GM23338 (cell line): ENCODE results near the gene NPAS2. TPM values are rescaled to one million over a fixed set of nuclear protein-coding genes. Genes with fewer than 3 reads are reported as not detected.

Source experiments
- ATAC-seq: fragments of 200-7000 bp; cut with Tn5 transposase; 3 replicates; pipeline ENCODE4 v1.9.1; 2020
- DNase-seq: peaks from one replicate; pipeline ENCODE4 v3.0.0-alpha.2; 2015; ENCODE audit warnings: low spot score
- H2AFZ ChIP-seq: fragments of 200-600 bp; sonication (generic); 2 replicates; pipeline ENCODE4 v1.8.0; 2016; ENCODE audit warnings: antibody characterized with exemption, mild to moderate bottlenecking, moderate library complexity
- H3F3A ChIP-seq: fragments of 200-600 bp; sonication (generic); replicated peaks from 2 replicates; pipeline ENCODE4 v1.8.0; 2017; ENCODE audit warnings: antibody characterized with exemption, mixed run types, low read depth
- H3K27ac ChIP-seq: fragments of 200-600 bp; sonication (generic); 2 replicates; pipeline ENCODE4 v1.6.1; 2016; ENCODE audit warnings: low read depth
- H3K27me3 ChIP-seq: fragments of 200-600 bp; sonication (generic); 2 replicates; pipeline ENCODE4 v1.8.0; 2016; ENCODE audit warnings: mild to moderate bottlenecking, mixed run types, moderate library complexity; ENCODE audit not compliant: insufficient read depth
- H3K36me3 ChIP-seq: fragments of 200-600 bp; sonication (generic); 2 replicates; pipeline ENCODE4 v1.8.0; 2016; ENCODE audit warnings: mild to moderate bottlenecking; ENCODE audit not compliant: insufficient read depth
- H3K4me1 ChIP-seq: fragments of 200-600 bp; sonication (generic); 2 replicates; pipeline ENCODE4 v1.8.0; 2016; ENCODE audit warnings: mild to moderate bottlenecking, moderate library complexity; ENCODE audit not compliant: insufficient read depth
- H3K4me2 ChIP-seq: fragments of 200-600 bp; sonication (generic); 2 replicates; pipeline ENCODE4 v1.7.1; 2017; ENCODE audit warnings: mixed run types
- H3K4me3 ChIP-seq: fragments of 200-600 bp; sonication (generic); 2 replicates; pipeline ENCODE4 v1.6.1; 2016; ENCODE audit warnings: mixed run types
- H3K79me2 ChIP-seq: fragments of 200-600 bp; sonication (generic); replicated peaks from 2 replicates; pipeline ENCODE4 v1.8.0; 2017; ENCODE audit warnings: mild to moderate bottlenecking; ENCODE audit not compliant: insufficient read depth
- H3K9me2 ChIP-seq: fragments of 200-600 bp; sonication (generic); 2 replicates; pipeline ENCODE4 v1.8.0; 2017; ENCODE audit not compliant: insufficient read depth
- H4K20me1 ChIP-seq: fragments of 200-600 bp; sonication (generic); replicated peaks from 2 replicates; pipeline ENCODE4 v1.8.0; 2017; ENCODE audit warnings: mild to moderate bottlenecking; ENCODE audit not compliant: insufficient read depth
- H3K27ac Mint-ChIP-seq: 2 replicates; pipeline ENCODE4 v1.8.0; 2020; ENCODE audit warnings: inconsistent platforms, mild to moderate bottlenecking, moderate library complexity, mixed read lengths
- H3K27me3 Mint-ChIP-seq: 3 replicates; pipeline ENCODE4 v1.8.0; 2022; ENCODE audit warnings: low read depth, mild to moderate bottlenecking, moderate library complexity, mixed read lengths, inconsistent platforms; ENCODE audit not compliant: insufficient read depth, poor library complexity
- H3K36me3 Mint-ChIP-seq: 3 replicates; pipeline ENCODE4 v1.8.0; 2021; ENCODE audit warnings: low read depth, mild to moderate bottlenecking, inconsistent platforms, moderate library complexity, mixed read lengths
- H3K4me1 Mint-ChIP-seq: 3 replicates; pipeline ENCODE4 v1.8.0; 2020; ENCODE audit warnings: mild to moderate bottlenecking, inconsistent platforms, mixed read lengths
- H3K4me3 Mint-ChIP-seq: 3 replicates; pipeline ENCODE4 v1.8.0; 2021; ENCODE audit warnings: moderate library complexity, mild to moderate bottlenecking, inconsistent platforms, mixed read lengths
- H3K9me3 Mint-ChIP-seq: 3 replicates; pipeline ENCODE4 v1.8.0; 2020; ENCODE audit warnings: moderate library complexity, mild to moderate bottlenecking, inconsistent platforms, mixed read lengths
- ETS1 ChIP-seq: IDR thresholded peaks from 2 replicates; pipeline ENCODE4 v1.6.1; 2016; ENCODE audit warnings: antibody characterized with exemption
- JUNB ChIP-seq: IDR thresholded peaks from one replicate; pipeline ENCODE4 v1.6.1; 2016; ENCODE audit warnings: antibody characterized with exemption; ENCODE audit not compliant: unreplicated experiment
- NANOG ChIP-seq: IDR thresholded peaks from 2 replicates; pipeline ENCODE4 v1.6.1; 2016; ENCODE audit warnings: antibody characterized with exemption, borderline replicate concordance
- POLR2AphosphoS5 ChIP-seq: IDR thresholded peaks from 2 replicates; pipeline ENCODE4 v1.6.1; 2016; ENCODE audit warnings: antibody characterized with exemption, low read depth
- polyA plus RNA-seq: library from polyadenylated mRNA; unstranded; fragments of >200 nt; fragmentation: Nextera tagmentation; extraction: Ambion mirVana; gene quantifications from 2 replicates; pipeline ENCODE4 v1.2.1, GENCODE V29; 2016
- total RNA-seq: library from RNA; depleted of rRNA; stranded (reverse); fragments of >200 nt; shearing (Covaris generic); gene quantifications from 2 replicates; pipeline ENCODE4 v1.2.3, GENCODE V29; 2014
- TF ChIP-seq, protein P1 (sequence below), 2 experiments: fragments of 200-600 bp in 1 of 2; sonication (generic) in 1 of 2; conservative IDR thresholded peaks; 2 replicates each; pipeline versions ENCODE4 v1.5.1 to v1.6.1; 2016 to 2017; ENCODE audit warnings: antibody characterized with exemption in 2 of 2, low read depth in 2 of 2, mild to moderate bottlenecking in 2 of 2, moderate library complexity in 1 of 2

Gene NPAS2
- total and polyA plus RNA-seq, 2 experiments from 2014 or later = 0.56 to 1.1 TPM

- Histone ChIP-seq H2AFZ (no peak overlapping the region), H3K4me2 (no peak overlapping the region), H3K4me1 (peaks cover 32% of the 10 kb centered on the region), H3F3A (no peaks in the 10 kb centered on the region), H3K27me3 (0 out of 2 replicates have a peak, but pooled peaks cover 4% of the 10 kb centered on the region), H3K4me3 (no peak overlapping the region), H3K27ac (no peak overlapping the region), H3K9me2 (0 out of 2 replicates have a peak, but pooled peaks cover 6% of the 10 kb centered on the region), H4K20me1 (no peaks in the 10 kb centered on the region), H3K79me2 (no peaks in the 10 kb centered on the region), H3K36me3 (no peaks in the 10 kb centered on the region)
- Mint-ChIP-seq H3K27me3 (peaks cover 17% of the 10 kb centered on the region), H3K36me3 (no peaks in the 10 kb centered on the region), H3K4me3 (no peak overlapping the region), H3K9me3 (no peaks in the 10 kb centered on the region), H3K27ac (no peak overlapping the region), H3K4me1 (peaks cover 45% of the 10 kb centered on the region)
- DNase-seq (no peak), ATAC-seq (no peak)
- TF ChIP-seq, protein P1, sequence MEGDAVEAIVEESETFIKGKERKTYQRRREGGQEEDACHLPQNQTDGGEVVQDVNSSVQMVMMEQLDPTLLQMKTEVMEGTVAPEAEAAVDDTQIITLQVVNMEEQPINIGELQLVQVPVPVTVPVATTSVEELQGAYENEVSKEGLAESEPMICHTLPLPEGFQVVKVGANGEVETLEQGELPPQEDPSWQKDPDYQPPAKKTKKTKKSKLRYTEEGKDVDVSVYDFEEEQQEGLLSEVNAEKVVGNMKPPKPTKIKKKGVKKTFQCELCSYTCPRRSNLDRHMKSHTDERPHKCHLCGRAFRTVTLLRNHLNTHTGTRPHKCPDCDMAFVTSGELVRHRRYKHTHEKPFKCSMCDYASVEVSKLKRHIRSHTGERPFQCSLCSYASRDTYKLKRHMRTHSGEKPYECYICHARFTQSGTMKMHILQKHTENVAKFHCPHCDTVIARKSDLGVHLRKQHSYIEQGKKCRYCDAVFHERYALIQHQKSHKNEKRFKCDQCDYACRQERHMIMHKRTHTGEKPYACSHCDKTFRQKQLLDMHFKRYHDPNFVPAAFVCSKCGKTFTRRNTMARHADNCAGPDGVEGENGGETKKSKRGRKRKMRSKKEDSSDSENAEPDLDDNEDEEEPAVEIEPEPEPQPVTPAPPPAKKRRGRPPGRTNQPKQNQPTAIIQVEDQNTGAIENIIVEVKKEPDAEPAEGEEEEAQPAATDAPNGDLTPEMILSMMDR (conservative IDR thresholded peaks at IDR 0.05; ENCODE audit: low read depth in 2 of 2) = no peak
Observed at GRCh38 chr2:100888601-100889000, 68.7 kb downstream of the NPAS2 start.

GRCh38 chr2:100889286-100889685 lies 69.3 kb downstream of the NPAS2 start:
- H3K36me3 ChIP-seq = no peaks in the 10 kb centered on the region
- H4K20me1 ChIP-seq = no peaks in the 10 kb centered on the region
- DNase-seq = peak; percentile 13
- 0 out of 2 replicates have a peak, but pooled peaks cover 4% of the 10 kb centered on the region for H3K27me3 ChIP-seq
- TF ChIP-seq, protein P1 (conservative IDR thresholded peaks at IDR 0.05; ENCODE audit: low read depth in 2 of 2) = peak in 1 of 2 experiments; percentile 39; a peak in 2 of 4 replicates
- TF ChIP-seq JUNB = no peak
- H2AFZ ChIP-seq = no peak overlapping the region
- H3K27ac ChIP-seq = no peak overlapping the region
- Mint-ChIP-seq H3K27me3 (peaks cover 17% of the 10 kb centered on the region), H3K27ac (no peak overlapping the region), H3K4me3 (no peak overlapping the region), H3K4me1 (peaks cover 48% of the 10 kb centered on the region), H3K9me3 (no peaks in the 10 kb centered on the region), H3K36me3 (no peaks in the 10 kb centered on the region)
- H3F3A ChIP-seq = no peaks in the 10 kb centered on the region
- ATAC-seq = no peak; the same call in 2 of the 3 replicates
- H3K4me2 ChIP-seq = no peak overlapping the region
- no peaks in the 10 kb centered on the region for H3K79me2 ChIP-seq
- H3K9me2 ChIP-seq = 0 out of 2 replicates have a peak, but pooled peaks cover 4% of the 10 kb centered on the region
- H3K4me1 ChIP-seq = peaks cover 28% of the 10 kb centered on the region
- H3K4me3 ChIP-seq = no peak overlapping the region

DNA sequence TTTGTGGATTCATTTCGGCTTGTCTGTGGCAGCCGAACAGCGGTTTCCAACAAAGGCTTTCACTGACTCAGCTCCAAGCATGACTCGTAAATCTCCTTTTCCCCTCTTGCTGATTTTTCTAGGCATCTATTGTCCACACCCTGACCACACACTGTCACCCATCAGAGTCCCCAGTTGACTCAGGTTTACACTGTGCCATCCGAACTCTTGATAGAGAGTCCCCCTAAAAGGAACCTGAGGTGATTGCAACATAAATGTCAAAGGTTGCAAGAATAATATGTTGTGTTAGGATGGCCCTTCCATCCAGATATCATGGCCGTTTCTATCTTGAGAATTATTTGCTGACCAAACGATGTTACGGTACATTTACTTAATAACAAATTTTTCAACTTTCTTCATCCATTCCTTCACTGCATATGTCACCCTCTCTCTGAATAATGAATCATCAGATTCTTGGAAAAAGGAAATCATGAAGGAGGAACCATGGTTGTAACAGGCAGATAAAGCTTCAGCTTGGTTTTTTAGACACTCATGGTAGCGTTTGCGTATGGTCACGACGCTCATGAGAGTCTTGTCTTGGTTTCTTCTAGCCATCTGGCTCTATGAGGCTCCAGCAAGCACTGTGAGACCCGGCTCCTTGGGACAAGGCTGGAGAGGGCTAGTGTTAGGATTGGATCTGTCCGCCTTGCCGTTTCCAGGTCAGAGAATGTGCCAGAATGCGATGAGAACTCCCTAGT lies 72.1 kb downstream of the NPAS2 start:
- Histone ChIP-seq H4K20me1 (no peaks in the 10 kb centered on the region), H3K4me2 (no peak overlapping the region), H3K9me2 (peaks cover 6% of the 10 kb centered on the region; the same call in 1 of the 2 replicates), H3F3A (no peaks in the 10 kb centered on the region), H3K27me3 (0 out of 2 replicates have a peak, but pooled peaks cover 4% of the 10 kb centered on the region), H3K36me3 (no peaks in the 10 kb centered on the region), H2AFZ (no peak overlapping the region), H3K4me1 (peaks cover 4% of the 10 kb centered on the region; the same call in 1 of the 2 replicates), H3K27ac (no peak overlapping the region), H3K79me2 (no peaks in the 10 kb centered on the region), H3K4me3 (no peak overlapping the region)
- no peaks in the 10 kb centered on the region for H3K9me3 Mint-ChIP-seq
- no peak overlapping the region for H3K27ac Mint-ChIP-seq
- H3K27me3 Mint-ChIP-seq = peaks cover 16% of the 10 kb centered on the region
- ATAC-seq (no peak), DNase-seq (no peak)
- H3K4me1 Mint-ChIP-seq = peaks cover 37% of the 10 kb centered on the region
- no peaks in the 10 kb centered on the region for H3K36me3 Mint-ChIP-seq
- H3K4me3 Mint-ChIP-seq = no peak overlapping the region
- no peak for TF ChIP-seq ETS1
- TF ChIP-seq JUNB = no peak
- no peak for TF ChIP-seq POLR2AphosphoS5
- TF ChIP-seq NANOG = no peak
